Skeletal muscle tissue (tissue), 4 donors: ENCODE data around the gene LONRF2. TPM values are rescaled to one million over a fixed set of nuclear protein-coding genes. Genes with fewer than 3 reads are reported as not detected.
A peak's percentile ranks its signal among the peaks of the same experiment; 100 is the strongest.
"Not testable (repeated sequence)": the region's sequence is repeated elsewhere in the genome, so short reads cannot be mapped to it uniquely, and the experiment has no call there.

Source experiments
- H3K27ac ChIP-seq: one replicate; pipeline ENCODE4 v1.7.0; 2013; ENCODE audit warnings: mild to moderate bottlenecking, low read depth, low read length, inconsistent platforms
- H3K27me3 ChIP-seq, 3 donors: one replicate each; pipeline ENCODE4 v1.7.0; 2013; ENCODE audit warnings: low read length in 3 of 3; ENCODE audit not compliant: control insufficient read depth in 3 of 3, insufficient read depth in 3 of 3
- H3K36me3 ChIP-seq, 3 donors: one replicate each; pipeline ENCODE4 v1.7.0; 2013; ENCODE audit warnings: low read length in 3 of 3; ENCODE audit not compliant: control insufficient read depth in 3 of 3, insufficient read depth in 3 of 3
- H3K4me1 ChIP-seq, 3 donors: one replicate each; pipeline ENCODE4 v1.7.0; 2013; ENCODE audit warnings: low read length in 3 of 3, mild to moderate bottlenecking in 3 of 3; ENCODE audit not compliant: control insufficient read depth in 3 of 3, insufficient read depth in 3 of 3
- H3K4me3 ChIP-seq, 3 donors: one replicate each; pipeline ENCODE4 v1.7.0; 2013; ENCODE audit warnings: low read length in 3 of 3
- H3K9ac ChIP-seq, 3 donors: one replicate each; pipeline ENCODE4 v1.7.0; 2013; ENCODE audit warnings: low read length in 3 of 3, mild to moderate bottlenecking in 3 of 3, moderate library complexity in 2 of 3, low read depth in 1 of 3
- H3K9me3 ChIP-seq, 3 donors: one replicate each; pipeline ENCODE4 v1.7.0; 2013; ENCODE audit warnings: low read length in 3 of 3; ENCODE audit not compliant: control insufficient read depth in 3 of 3
- total RNA-seq: library from RNA; depleted of rRNA; stranded (reverse); fragments of >200 nt; gene quantifications from one replicate; pipeline ENCODE4 v1.2.3, GENCODE V29; 2014
- donor health status: Osteomylitis.

LONRF2 gene
- total RNA-seq = 1.0 TPM

- Histone ChIP-seq H3K27ac (peak within 1 kb of the TSS; percentile 78), H3K27me3 (peaks cover 0 to 4% (median 0%) of the 10 kb centered on the region in 3 donors), H3K9ac (peak within 1 kb of the TSS in 2 of 3 donors; percentile 69 to 85)
Measured at GRCh38 chr2:100321866-100322820, at the start of gene LONRF2. LONRF2 (minus strand) TSS chr2:100322501; CDS start chr2:100322093, 408 bp downstream.

GRCh38 chr2:100367163-100367562 is 44.9 kb upstream of the LONRF2 start:
- Histone ChIP-seq H3K9me3 (no peaks in the 10 kb centered on the region), H3K9ac (no peak overlapping the region), H3K4me3 (no peak overlapping the region), H3K4me1 (no peaks in the 10 kb centered on the region), H3K27me3 (no peaks in the 10 kb centered on the region), H3K36me3 (no peaks in the 10 kb centered on the region), H3K27ac (no peak overlapping the region)

More at GRCh38 chr2:100321866-100322820, at the start of gene LONRF2:
- H3K36me3 ChIP-seq = no peaks in the 10 kb centered on the region
- H3K4me1 ChIP-seq = peaks cover 5 to 16% (median 7%) of the 10 kb centered on the region in 3 donors
- peak within 1 kb of the TSS; percentile 61 to 76 (median 71) for H3K4me3 ChIP-seq
- no peaks in the 10 kb centered on the region for H3K9me3 ChIP-seq

- Histone ChIP-seq H3K4me3 (no peak overlapping the region), H3K9ac (no peak overlapping the region), H3K36me3 (no peaks in the 10 kb centered on the region), H3K4me1 (no peaks in the 10 kb centered on the region), H3K27ac (no peak overlapping the region), H3K9me3 (no peaks in the 10 kb centered on the region), H3K27me3 (no peaks in the 10 kb centered on the region)
Measured at GRCh38 chr2:100365434-100365833, 43.1 kb upstream of the LONRF2 start.

- H3K9ac ChIP-seq, H3K9me3 ChIP-seq, H3K4me3 ChIP-seq, H3K36me3 ChIP-seq, H3K27me3 ChIP-seq, H3K27ac ChIP-seq, H3K4me1 ChIP-seq: not testable (repeated sequence)
Measured at GRCh38 chr2:100362269-100362668, 40.0 kb upstream of the LONRF2 start.

- Histone ChIP-seq H3K4me3 (no peak overlapping the region), H3K9me3 (no peaks in the 10 kb centered on the region), H3K27me3 (no peaks in the 10 kb centered on the region), H3K9ac (no peak overlapping the region), H3K4me1 (no peaks in the 10 kb centered on the region), H3K36me3 (no peaks in the 10 kb centered on the region), H3K27ac (no peak overlapping the region)
Measured at GRCh38 chr2:100359576-100359975, 37.3 kb upstream of the LONRF2 start.

- H3K9ac ChIP-seq = no peak overlapping the region
- no peak overlapping the region for H3K4me3 ChIP-seq
- no peak overlapping the region for H3K27ac ChIP-seq
- H3K36me3 ChIP-seq = no peaks in the 10 kb centered on the region
- H3K9me3 ChIP-seq = no peaks in the 10 kb centered on the region
- H3K27me3 ChIP-seq = no peaks in the 10 kb centered on the region
- H3K4me1 ChIP-seq = no peaks in the 10 kb centered on the region
Measured at GRCh38 chr2:100358554-100358953, 36.3 kb upstream of the LONRF2 start.

GRCh38 chr2:100352521-100352920 is 30.2 kb upstream of the LONRF2 start:
- H3K36me3 ChIP-seq = no peaks in the 10 kb centered on the region
- H3K27me3 ChIP-seq = peaks cover 0 to 7% (median 6%) of the 10 kb centered on the region in 3 donors
- no peak overlapping the region for H3K9ac ChIP-seq
- H3K4me1 ChIP-seq = no peaks in the 10 kb centered on the region
- H3K4me3 ChIP-seq = no peak overlapping the region
- H3K9me3 ChIP-seq = no peaks in the 10 kb centered on the region
- H3K27ac ChIP-seq = no peak overlapping the region

GRCh38 chr2:100350661-100351185 is 28.4 kb upstream of the LONRF2 start:
- peaks cover 0 to 7% (median 6%) of the 10 kb centered on the region in 3 donors for H3K27me3 ChIP-seq
- no peak overlapping the region for H3K9ac ChIP-seq
- no peak overlapping the region for H3K27ac ChIP-seq
- no peaks in the 10 kb centered on the region for H3K9me3 ChIP-seq
- H3K36me3 ChIP-seq = no peaks in the 10 kb centered on the region
- no peak overlapping the region for H3K4me3 ChIP-seq
- H3K4me1 ChIP-seq = no peaks in the 10 kb centered on the region

- not testable (repeated sequence) for H3K4me3 ChIP-seq, H3K9me3 ChIP-seq, H3K36me3 ChIP-seq, H3K4me1 ChIP-seq, H3K27ac ChIP-seq, H3K9ac ChIP-seq, H3K27me3 ChIP-seq
Measured at GRCh38 chr2:100345144-100345543, 22.8 kb upstream of the LONRF2 start.

- Histone ChIP-seq H3K36me3 (no peaks in the 10 kb centered on the region), H3K9ac (no peak overlapping the region), H3K27me3 (peaks cover 0 to 8% (median 6%) of the 10 kb centered on the region in 3 donors), H3K4me3 (no peak overlapping the region), H3K27ac (no peak overlapping the region), H3K9me3 (no peaks in the 10 kb centered on the region), H3K4me1 (no peaks in the 10 kb centered on the region)
Measured at GRCh38 chr2:100344433-100344832, 22.1 kb upstream of the LONRF2 start.
